Cardiac fibroblast (primary cell): ENCODE results near the gene TTC28.
A peak's percentile ranks its signal among the peaks of the same experiment; 100 is the strongest.
"Not testable (repeated sequence)": the region's sequence is repeated elsewhere in the genome, so short reads cannot be mapped to it uniquely, and the experiment has no call there.

Experiments
- DNase-seq, 2 donors: peaks; one replicate each; pipeline versions ENCODE4 v3.0.0 to v3.0.0-alpha.2; 2010; ENCODE audit warnings: low read depth in 2 of 2
- H3K4me3 ChIP-seq, 2 donors: replicated peaks in 1 of 2; 1 replicate in 1 of 2; 2 replicates in 1 of 2; pipeline ENCODE4 v1.5.1; 2011; ENCODE audit warnings: low read depth in 2 of 2, low read length in 2 of 2, mild to moderate bottlenecking in 2 of 2, moderate library complexity in 1 of 2
- CTCF ChIP-seq: IDR thresholded peaks from one replicate; pipeline ENCODE4 v1.5.1; 2011; ENCODE audit warnings: low read depth, mild to moderate bottlenecking, low read length, inconsistent platforms

TTC28 gene

GRCh38 chr22:28505416-28506149 is 174.1 kb downstream of the TTC28 start:
- DNase-seq: no peak
- H3K4me3 ChIP-seq: no peak overlapping the region
- TF ChIP-seq CTCF: no peak

GRCh38 chr22:28500006-28500405 is 179.6 kb downstream of the TTC28 start:
- DNase-seq: no peak
- no peak for TF ChIP-seq CTCF
- no peak overlapping the region for H3K4me3 ChIP-seq

- no peak overlapping the region for H3K4me3 ChIP-seq
- no peak for DNase-seq
- no peak for TF ChIP-seq CTCF
Observed at GRCh38 chr22:28498044-28498443, 181.6 kb downstream of the TTC28 start.

GRCh38 chr22:28497188-28497587 is 182.5 kb downstream of the TTC28 start:
- TF ChIP-seq CTCF: peak; percentile 7
- no peak overlapping the region for H3K4me3 ChIP-seq

GRCh38 chr22:28491289-28491688 is 188.4 kb downstream of the TTC28 start:
- H3K4me3 ChIP-seq, DNase-seq: not testable (repeated sequence)

More at GRCh38 chr22:28497188-28497587, 182.5 kb downstream of the TTC28 start:
- peak; percentile 11 to 37 for DNase-seq

GRCh38 chr22:28488825-28489224 is 190.8 kb downstream of the TTC28 start:
- no peak for DNase-seq

GRCh38 chr22:28484662-28485061 is 195.0 kb downstream of the TTC28 start:
- no peak for DNase-seq
- no peak overlapping the region for H3K4me3 ChIP-seq
- TF ChIP-seq CTCF: no peak

More at GRCh38 chr22:28488825-28489224, 190.8 kb downstream of the TTC28 start:
- TF ChIP-seq CTCF: no peak
- no peak overlapping the region for H3K4me3 ChIP-seq
